Fibroblast of pulmonary artery (primary cell): Measurements from ENCODE around the gene OR52D1.
A peak's percentile ranks its signal among the peaks of the same experiment; 100 is the strongest.

Source experiments
- DNase-seq: peaks from one replicate; pipeline ENCODE4 v3.0.0-alpha.2; 2010; ENCODE audit warnings: low read depth
- H3K4me3 ChIP-seq: replicated peaks from 2 replicates; pipeline ENCODE4 v1.5.1; 2011; ENCODE audit warnings: low read depth, mild to moderate bottlenecking, control low read depth, low read length, moderate library complexity
- TF ChIP-seq, protein P1 (sequence below): IDR thresholded peaks from 2 replicates; pipeline ENCODE4 v1.5.1; 2011; ENCODE audit warnings: mild to moderate bottlenecking, control low read depth, low read length, inconsistent platforms; ENCODE audit errors: missing control alignments

OR52D1 gene

DNA sequence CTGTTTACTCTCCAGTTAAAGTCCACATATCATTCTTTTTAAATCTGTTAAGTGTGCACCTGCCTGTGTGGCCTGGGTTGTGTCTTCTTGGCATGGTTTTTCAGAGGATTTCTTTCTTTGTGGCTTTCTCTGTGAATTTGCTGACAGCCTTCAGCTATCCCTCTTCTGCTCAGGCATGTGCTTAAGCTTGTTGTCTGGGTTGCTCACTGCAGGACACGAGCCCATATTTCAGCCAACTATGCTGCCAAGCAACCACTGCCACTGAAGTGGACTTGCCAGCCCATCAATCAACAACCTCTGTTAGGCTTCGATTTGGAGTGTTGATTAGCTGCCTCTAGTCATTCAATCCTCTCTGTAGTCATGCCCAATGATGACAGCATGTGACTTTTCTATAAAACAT, 21.0 kb upstream of the OR52D1 start:
- TF ChIP-seq, protein P1, sequence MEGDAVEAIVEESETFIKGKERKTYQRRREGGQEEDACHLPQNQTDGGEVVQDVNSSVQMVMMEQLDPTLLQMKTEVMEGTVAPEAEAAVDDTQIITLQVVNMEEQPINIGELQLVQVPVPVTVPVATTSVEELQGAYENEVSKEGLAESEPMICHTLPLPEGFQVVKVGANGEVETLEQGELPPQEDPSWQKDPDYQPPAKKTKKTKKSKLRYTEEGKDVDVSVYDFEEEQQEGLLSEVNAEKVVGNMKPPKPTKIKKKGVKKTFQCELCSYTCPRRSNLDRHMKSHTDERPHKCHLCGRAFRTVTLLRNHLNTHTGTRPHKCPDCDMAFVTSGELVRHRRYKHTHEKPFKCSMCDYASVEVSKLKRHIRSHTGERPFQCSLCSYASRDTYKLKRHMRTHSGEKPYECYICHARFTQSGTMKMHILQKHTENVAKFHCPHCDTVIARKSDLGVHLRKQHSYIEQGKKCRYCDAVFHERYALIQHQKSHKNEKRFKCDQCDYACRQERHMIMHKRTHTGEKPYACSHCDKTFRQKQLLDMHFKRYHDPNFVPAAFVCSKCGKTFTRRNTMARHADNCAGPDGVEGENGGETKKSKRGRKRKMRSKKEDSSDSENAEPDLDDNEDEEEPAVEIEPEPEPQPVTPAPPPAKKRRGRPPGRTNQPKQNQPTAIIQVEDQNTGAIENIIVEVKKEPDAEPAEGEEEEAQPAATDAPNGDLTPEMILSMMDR: no peak
- DNase-seq: no peak
- no peak overlapping the region for H3K4me3 ChIP-seq

DNA sequence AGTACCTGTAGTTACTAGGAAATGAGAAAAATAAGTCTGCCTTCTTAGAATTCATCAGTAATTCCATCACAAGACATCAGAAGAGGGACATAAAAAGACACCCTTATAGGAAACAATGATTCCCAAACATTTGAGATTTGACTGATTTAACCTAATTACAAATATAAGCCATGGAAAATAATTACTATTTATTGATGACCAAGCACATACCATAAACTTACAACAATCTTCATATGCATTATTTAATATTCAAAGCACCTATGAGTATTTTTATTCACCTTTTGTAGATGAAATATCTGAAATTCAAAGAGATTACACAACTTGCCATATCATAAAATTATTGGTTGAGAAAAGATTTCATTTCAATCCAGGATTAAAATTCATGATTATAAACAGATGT, 14.6 kb upstream of the OR52D1 start:
- TF ChIP-seq, protein P1: no peak
- DNase-seq: no peak
- H3K4me3 ChIP-seq: no peak overlapping the region

DNA sequence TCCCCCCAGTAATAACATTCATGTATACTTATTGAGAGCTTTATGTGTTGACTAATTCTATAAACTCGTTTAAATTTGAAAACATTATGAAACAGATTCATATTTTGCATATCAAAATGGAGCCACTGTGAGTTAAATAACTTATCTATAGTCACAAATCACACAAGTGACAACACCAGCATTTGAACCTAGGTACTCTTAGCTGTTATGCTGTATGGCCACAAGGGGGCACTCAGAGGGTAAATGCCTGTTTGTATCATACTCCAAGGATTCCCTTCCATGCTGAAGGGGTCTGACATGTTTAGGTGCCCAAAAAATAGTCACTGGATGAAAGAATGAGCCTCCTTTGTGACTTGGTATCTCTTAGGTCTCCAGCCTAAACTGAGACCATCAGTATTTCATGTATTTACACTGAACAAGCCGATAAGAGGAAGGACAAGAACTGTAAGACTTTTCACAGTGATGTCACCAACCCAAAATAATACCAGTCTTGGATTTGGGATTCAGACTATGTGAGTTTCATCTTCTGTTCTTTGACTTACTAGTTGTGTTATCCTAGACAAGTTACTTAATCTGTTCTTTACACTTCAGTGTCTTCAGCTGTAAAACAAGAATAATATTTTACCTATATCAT, 12.2 kb upstream of the OR52D1 start:
- TF ChIP-seq, protein P1: peak; percentile 93
- no peak overlapping the region for H3K4me3 ChIP-seq
- DNase-seq: peak; percentile 71

DNA sequence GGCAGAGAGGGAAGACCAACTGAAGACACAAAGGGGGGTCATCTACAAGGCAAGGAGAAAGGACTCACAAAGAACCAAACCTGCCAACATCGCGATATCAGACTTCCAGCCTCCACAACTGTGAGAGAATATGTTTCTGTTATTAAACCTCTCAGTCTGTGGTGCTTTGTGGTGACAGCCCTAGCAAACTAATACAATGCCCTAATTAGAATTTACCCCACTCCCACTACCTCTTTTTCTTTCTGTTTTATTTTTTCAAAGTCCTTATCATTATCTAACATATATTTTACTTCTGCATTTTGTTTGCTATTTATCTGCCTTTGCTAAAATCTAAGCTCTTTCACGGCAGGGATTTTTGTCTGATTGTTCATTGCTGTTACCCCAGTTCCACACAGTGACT, 2.5 kb upstream of the OR52D1 start:
- no peak for DNase-seq
- H3K4me3 ChIP-seq: no peak overlapping the region

DNA sequence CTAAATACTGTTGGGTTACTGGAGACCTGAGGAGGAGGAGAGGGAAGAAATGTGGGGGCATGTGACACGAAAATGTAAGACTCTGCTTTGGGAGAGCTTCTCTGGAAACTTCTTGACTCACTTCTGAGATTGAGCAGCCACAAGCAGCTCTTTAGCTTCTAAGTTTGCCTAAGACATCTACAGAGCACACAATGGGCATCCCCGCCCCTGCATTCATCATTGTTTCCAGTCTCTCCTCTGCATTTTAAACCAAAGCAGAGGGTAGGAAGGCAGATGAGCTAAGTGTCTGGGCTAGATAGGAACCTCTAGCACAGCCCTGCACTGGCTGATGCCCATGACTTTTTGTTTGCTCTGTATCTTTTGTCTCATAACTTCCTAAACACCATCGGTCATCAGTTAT, 2.1 kb upstream of the OR52D1 start:
- DNase-seq: no peak
- TF ChIP-seq, protein P1: no peak
- H3K4me3 ChIP-seq: no peak overlapping the region

More for the DNA sequence above, 2.5 kb upstream of the OR52D1 start:
- TF ChIP-seq, protein P1: no peak

DNA sequence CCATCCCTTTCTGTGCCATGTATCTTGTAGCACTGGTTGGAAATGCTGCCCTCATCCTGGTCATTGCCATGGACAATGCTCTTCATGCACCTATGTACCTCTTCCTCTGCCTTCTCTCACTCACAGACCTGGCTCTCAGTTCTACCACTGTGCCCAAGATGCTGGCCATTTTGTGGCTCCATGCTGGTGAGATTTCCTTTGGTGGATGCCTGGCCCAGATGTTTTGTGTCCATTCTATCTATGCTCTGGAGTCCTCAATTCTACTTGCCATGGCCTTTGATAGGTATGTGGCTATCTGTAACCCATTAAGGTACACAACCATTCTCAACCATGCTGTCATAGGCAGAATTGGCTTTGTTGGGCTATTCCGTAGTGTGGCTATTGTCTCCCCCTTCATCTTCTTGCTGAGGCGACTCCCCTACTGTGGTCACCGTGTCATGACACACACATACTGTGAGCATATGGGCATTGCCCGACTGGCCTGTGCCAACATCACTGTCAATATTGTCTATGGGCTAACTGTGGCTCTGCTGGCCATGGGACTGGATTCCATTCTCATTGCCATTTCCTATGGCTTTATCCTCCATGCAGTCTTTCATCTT, 414 bp downstream of the OR52D1 start:
- no peak overlapping the region for H3K4me3 ChIP-seq
- TF ChIP-seq, protein P1: no peak
- no peak for DNase-seq
